Liver (tissue), 9 donors: Measurements from ENCODE around the gene SLU7. TPM values are rescaled to one million over a fixed set of nuclear protein-coding genes. Genes with fewer than 3 reads are reported as not detected.

Experiments
- DNase-seq: peaks from one replicate; pipeline ENCODE4 v3.0.0-alpha.2; 2017; ENCODE audit warnings: low spot score
- H3K27ac ChIP-seq, 2 donors: one replicate each; pipeline ENCODE4 v1.7.0; 2013; ENCODE audit warnings: inconsistent platforms in 2 of 2, low read length in 2 of 2, control low read depth in 1 of 2, low read depth in 1 of 2, mild to moderate bottlenecking in 1 of 2
- H3K27me3 ChIP-seq, 4 donors: one replicate each; pipeline versions ENCODE4 v1.6.1 to v1.7.0; 2013; ENCODE audit warnings: low read length in 3 of 4, inconsistent platforms in 1 of 4, mild to moderate bottlenecking in 1 of 4, moderate library complexity in 1 of 4; ENCODE audit not compliant: control insufficient read depth in 4 of 4, insufficient read depth in 4 of 4
- H3K36me3 ChIP-seq, 4 donors: one replicate each; pipeline versions ENCODE4 v1.6.1 to v1.7.0; 2013; ENCODE audit warnings: low read length in 3 of 4, mild to moderate bottlenecking in 3 of 4, low read depth in 1 of 4, moderate library complexity in 1 of 4; ENCODE audit not compliant: control insufficient read depth in 4 of 4, insufficient read depth in 3 of 4
- H3K4me1 ChIP-seq, 4 donors: one replicate each; pipeline versions ENCODE4 v1.6.1 to v1.7.0; 2013; ENCODE audit warnings: low read length in 3 of 4, mild to moderate bottlenecking in 3 of 4, moderate library complexity in 1 of 4; ENCODE audit not compliant: control insufficient read depth in 4 of 4, insufficient read depth in 4 of 4
- H3K4me3 ChIP-seq, 3 donors: one replicate each; pipeline versions ENCODE4 v1.6.1 to v1.7.0; 2013; ENCODE audit warnings: low read length in 3 of 3, control low read depth in 1 of 3, low read depth in 1 of 3, mild to moderate bottlenecking in 1 of 3
- H3K9ac ChIP-seq, 2 donors: one replicate each; pipeline ENCODE4 v1.7.0; 2013; ENCODE audit warnings: low read length in 2 of 2, mild to moderate bottlenecking in 2 of 2, moderate library complexity in 2 of 2, control low read depth in 1 of 2, low read depth in 1 of 2
- H3K9me3 ChIP-seq, 4 donors: one replicate each; pipeline versions ENCODE4 v1.6.1 to v1.7.0; 2013; ENCODE audit warnings: low read length in 3 of 4; ENCODE audit not compliant: control insufficient read depth in 4 of 4
- ATF3 ChIP-seq: IDR thresholded peaks from 2 replicates; pipeline ENCODE4 v1.6.1; 2016; ENCODE audit warnings: antibody characterized with exemption
- CTCF ChIP-seq: fragments of 150-350 bp; IDR thresholded peaks from 2 replicates; pipeline ENCODE4 v1.5.1; 2017; ENCODE audit warnings: improper control_type of control experiment, low read depth, low read length; ENCODE audit not compliant: missing input control
- EGR1 ChIP-seq, 2 donors: IDR thresholded peaks; 2 replicates each; pipeline ENCODE4 v1.6.1; 2016 to 2018; ENCODE audit warnings: antibody characterized with exemption in 2 of 2, low read depth in 2 of 2
- FOXA1 ChIP-seq: IDR thresholded peaks from 2 replicates; pipeline ENCODE4 v1.6.1; 2016; ENCODE audit warnings: antibody characterized with exemption
- GABPA ChIP-seq, 2 donors: IDR thresholded peaks in 1 of 2; conservative IDR thresholded peaks in 1 of 2; 2 replicates each; pipeline ENCODE4 v1.6.1; 2016; ENCODE audit warnings: antibody characterized with exemption in 2 of 2, mild to moderate bottlenecking in 1 of 2, moderate library complexity in 1 of 2
- HNF4A ChIP-seq, 2 donors: conservative IDR thresholded peaks; 2 replicates each; pipeline ENCODE4 v1.6.1; 2016; ENCODE audit warnings: antibody characterized with exemption in 2 of 2, mild to moderate bottlenecking in 2 of 2
- HNF4G ChIP-seq: IDR thresholded peaks from 2 replicates; pipeline ENCODE4 v1.6.1; 2016; ENCODE audit warnings: antibody characterized with exemption
- JUND ChIP-seq, 2 donors: IDR thresholded peaks; 2 replicates each; pipeline ENCODE4 v1.6.1; 2016; ENCODE audit warnings: antibody characterized with exemption in 2 of 2
- MAX ChIP-seq: IDR thresholded peaks from 2 replicates; pipeline ENCODE4 v1.6.1; 2016; ENCODE audit warnings: antibody characterized with exemption
- RAD21 ChIP-seq, 2 donors: IDR thresholded peaks; 2 replicates each; pipeline ENCODE4 v1.6.1; 2016; ENCODE audit warnings: antibody characterized with exemption in 2 of 2, mild to moderate bottlenecking in 2 of 2
- REST ChIP-seq: IDR thresholded peaks from 2 replicates; pipeline ENCODE4 v1.6.1; 2016; ENCODE audit warnings: antibody characterized with exemption, mild to moderate bottlenecking
- RXRA ChIP-seq, 2 donors: IDR thresholded peaks; 2 replicates each; pipeline ENCODE4 v1.6.1; 2017 to 2018; ENCODE audit warnings: antibody characterized with exemption in 2 of 2, mild to moderate bottlenecking in 1 of 2
- SP1 ChIP-seq: IDR thresholded peaks from 2 replicates; pipeline ENCODE4 v1.6.1; 2018; ENCODE audit warnings: antibody characterized with exemption, mild to moderate bottlenecking
- YY1 ChIP-seq: IDR thresholded peaks from 2 replicates; pipeline ENCODE4 v1.6.1; 2016; ENCODE audit warnings: antibody characterized with exemption, mild to moderate bottlenecking
- ZBTB33 ChIP-seq: IDR thresholded peaks from 2 replicates; pipeline ENCODE4 v1.6.1; 2016; ENCODE audit warnings: antibody characterized with exemption
- WGBS: extraction: QIAGEN DNeasy Blood & Tissue Kit; methylation state at CpG from one replicate; pipeline ENCODE4 v1.1.7; 2013; 5-methylcytosine and 5-hydroxymethylcytosine counted together
- polyA plus RNA-seq, 2 donors: library from polyadenylated mRNA; stranded (reverse) in 1 of 2; unstranded in 1 of 2; fragments of 200-250 nt in 1 of 2; fragments of >200 nt in 1 of 2; fragmentation: Nextera tagmentation in 1 of 2; extraction: Ambion mirVana in 1 of 2; gene quantifications; one replicate each; pipeline versions ENCODE4 v1.2.1 to v1.2.3, GENCODE V29; 2013 to 2015
- total RNA-seq, 2 donors: library from RNA; depleted of rRNA; stranded (reverse); fragments of >200 nt; gene quantifications; one replicate each; pipeline ENCODE4 v1.2.3, GENCODE V29; 2014
- donor health status: healthy.
- donor health status: healthy.
- donor health status: healthy.
- donor health status: healthy.
- donor health status: healthy.

The SLU7 gene
- total and polyA plus RNA-seq, 4 donors = 7.1 to 21.8 (median 17.6) TPM

- TF ChIP-seq CTCF (no peak), JUND (IDR thresholded peaks at IDR 0.05) (no peak), ZBTB33 (no peak)
These were observed 13.9 kb upstream of the SLU7 start (continued) for GRCh38 chr5:160432787-160433186.

- no peak for DNase-seq
- no peak for TF ChIP-seq EGR1 (IDR thresholded peaks at IDR 0.05; ENCODE audit: low read depth in 2 of 2)
- TF ChIP-seq JUND (IDR thresholded peaks at IDR 0.05) = no peak
- no peak for TF ChIP-seq ZBTB33
- TF ChIP-seq HNF4G = no peak
- TF ChIP-seq MAX = no peak
- TF ChIP-seq GABPA (IDR thresholded peaks at IDR 0.05 in 1 of 2, conservative IDR thresholded peaks at IDR 0.05 in 1 of 2) = no peak
- no peak for TF ChIP-seq HNF4A (conservative IDR thresholded peaks at IDR 0.05)
- no peak for TF ChIP-seq SP1
- no peak for TF ChIP-seq FOXA1
- TF ChIP-seq YY1 = no peak
- TF ChIP-seq CTCF = no peak
- no peak for TF ChIP-seq REST
- no peak for TF ChIP-seq ATF3
- no peak for TF ChIP-seq RXRA (IDR thresholded peaks at IDR 0.05)
- no peak for TF ChIP-seq RAD21 (IDR thresholded peaks at IDR 0.05)
- 95% methylated on average over 4 of the region's 4 CpGs for WGBS
- H3K4me1 ChIP-seq = no peaks in the 10 kb centered on the region
- H3K27me3 ChIP-seq = no peaks in the 10 kb centered on the region
- no peak overlapping the region for H3K27ac ChIP-seq
- H3K36me3 ChIP-seq = no peaks in the 10 kb centered on the region
- no peak overlapping the region for H3K9ac ChIP-seq
- no peaks in the 10 kb centered on the region for H3K9me3 ChIP-seq
- H3K4me3 ChIP-seq = no peak overlapping the region
These were observed 13.3 kb upstream of the SLU7 start for GRCh38 chr5:160432196-160432595.
